Neural progenitor cell (in vitro differentiated cells): ENCODE data around the gene SLC15A1.

Source experiments
- EZH2 ChIP-seq: fragments of 200-600 bp; sonication (generic); IDR thresholded peaks from 2 replicates; pipeline ENCODE4 v1.6.1; 2017; ENCODE audit warnings: antibody characterized with exemption, mild to moderate bottlenecking, moderate library complexity
- EZH2phosphoT487 ChIP-seq: fragments of 200-600 bp; sonication (generic); IDR thresholded peaks from 2 replicates; pipeline ENCODE4 v1.6.1; 2017; ENCODE audit warnings: antibody characterized with exemption
- TF ChIP-seq, protein P1 (sequence below): fragments of 200-600 bp; sonication (generic); IDR thresholded peaks from 2 replicates; pipeline ENCODE4 v1.5.1; 2017; ENCODE audit warnings: antibody characterized with exemption, mild to moderate bottlenecking

GRCh38 chr13:98768522-98768921, 16.1 kb upstream of the SLC15A1 start:
- no peak for TF ChIP-seq EZH2
- TF ChIP-seq, protein P1, sequence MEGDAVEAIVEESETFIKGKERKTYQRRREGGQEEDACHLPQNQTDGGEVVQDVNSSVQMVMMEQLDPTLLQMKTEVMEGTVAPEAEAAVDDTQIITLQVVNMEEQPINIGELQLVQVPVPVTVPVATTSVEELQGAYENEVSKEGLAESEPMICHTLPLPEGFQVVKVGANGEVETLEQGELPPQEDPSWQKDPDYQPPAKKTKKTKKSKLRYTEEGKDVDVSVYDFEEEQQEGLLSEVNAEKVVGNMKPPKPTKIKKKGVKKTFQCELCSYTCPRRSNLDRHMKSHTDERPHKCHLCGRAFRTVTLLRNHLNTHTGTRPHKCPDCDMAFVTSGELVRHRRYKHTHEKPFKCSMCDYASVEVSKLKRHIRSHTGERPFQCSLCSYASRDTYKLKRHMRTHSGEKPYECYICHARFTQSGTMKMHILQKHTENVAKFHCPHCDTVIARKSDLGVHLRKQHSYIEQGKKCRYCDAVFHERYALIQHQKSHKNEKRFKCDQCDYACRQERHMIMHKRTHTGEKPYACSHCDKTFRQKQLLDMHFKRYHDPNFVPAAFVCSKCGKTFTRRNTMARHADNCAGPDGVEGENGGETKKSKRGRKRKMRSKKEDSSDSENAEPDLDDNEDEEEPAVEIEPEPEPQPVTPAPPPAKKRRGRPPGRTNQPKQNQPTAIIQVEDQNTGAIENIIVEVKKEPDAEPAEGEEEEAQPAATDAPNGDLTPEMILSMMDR: no peak
- no peak for TF ChIP-seq EZH2phosphoT487
